Measurements from ENCODE around the gene DIP2B.
"Not testable (repeated sequence)": the region's sequence is repeated elsewhere in the genome, so short reads cannot be mapped to it uniquely, and the experiment has no call there.

DIP2B gene

DNA sequence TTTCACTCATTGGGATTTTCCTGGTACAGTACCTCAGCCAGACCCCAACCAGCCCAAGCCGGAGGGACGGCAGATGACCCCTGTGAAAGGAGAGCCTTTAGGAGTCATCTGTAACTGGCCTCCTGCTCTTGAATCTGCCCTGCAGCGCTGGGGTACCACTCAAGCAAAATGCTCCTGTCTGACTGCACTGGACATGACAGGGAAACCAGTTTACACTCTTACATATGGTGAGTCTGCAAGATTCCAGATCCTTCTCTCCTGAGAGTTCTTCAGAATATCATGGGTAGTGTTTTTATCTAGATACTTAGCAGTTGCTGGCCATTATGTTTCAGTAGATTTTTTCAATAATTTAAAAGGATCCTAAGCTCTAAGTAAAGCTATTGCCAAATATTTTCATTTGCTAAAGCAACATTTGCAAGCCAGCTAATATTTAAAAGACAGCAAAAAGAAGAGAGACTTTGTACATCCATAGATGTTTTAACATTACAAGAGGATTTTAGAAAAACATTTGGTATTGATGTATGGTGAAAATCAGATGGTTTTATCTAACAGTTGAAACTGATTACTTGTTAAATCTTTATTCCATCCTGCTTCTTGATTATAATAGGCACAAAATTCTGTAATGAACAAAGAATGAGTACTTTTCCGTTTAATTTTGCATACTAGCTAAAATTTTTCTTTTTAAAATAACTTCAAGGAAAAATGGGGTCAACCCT, 174.0 kb downstream of the DIP2B start:
- no peak for DNase-seq (ENCODE audit: low spot score)

DNA sequence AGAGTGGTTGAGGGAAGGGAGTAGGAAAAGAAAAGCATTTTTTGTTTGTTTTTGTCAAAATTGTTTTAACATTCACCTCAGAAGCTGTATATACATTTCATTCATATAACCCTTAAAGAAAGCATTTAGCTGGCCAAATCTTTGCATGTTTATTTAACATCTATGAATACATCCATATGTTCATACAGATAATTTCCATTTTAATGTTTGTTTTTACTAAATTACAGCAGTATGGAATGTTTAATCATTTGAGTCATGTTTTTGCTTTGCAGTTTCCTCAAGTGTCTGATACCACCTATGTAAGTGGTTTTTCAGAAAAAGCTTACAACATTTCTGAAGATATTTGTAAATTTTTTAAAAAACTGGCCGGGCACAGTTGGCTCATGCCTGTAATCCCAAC, 174.8 kb downstream of the DIP2B start:
- no peak for DNase-seq (ENCODE audit: low spot score)

- DNase-seq (ENCODE audit: low spot score), result not testable (repeated sequence)
Observed at GRCh38 chr12:50681064-50681463, 176.3 kb downstream of the DIP2B start.

DNA sequence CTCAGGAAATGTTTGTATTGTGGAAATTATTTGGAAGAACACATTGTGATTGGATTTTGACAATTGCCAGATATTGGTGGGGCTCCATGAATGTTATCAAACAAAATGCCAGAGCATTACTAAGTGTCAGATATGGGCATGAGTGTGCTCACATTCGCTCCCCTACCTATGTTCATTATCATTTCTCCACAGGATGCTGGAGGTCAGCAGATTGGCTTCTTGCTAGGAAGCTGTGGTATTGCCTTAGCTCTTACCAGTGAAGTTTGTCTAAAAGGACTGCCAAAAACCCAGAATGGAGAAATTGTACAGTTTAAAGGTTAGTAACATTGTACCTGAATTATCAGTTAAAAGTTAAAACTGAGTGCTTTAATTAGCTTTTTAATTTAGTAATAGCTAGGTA, 180.9 kb downstream of the DIP2B start:
- no peak for DNase-seq (ENCODE audit: low spot score)

GRCh38 chr12:50686406-50686805, 181.6 kb downstream of the DIP2B start:
- no peak for DNase-seq (ENCODE audit: low spot score)

- no peak for DNase-seq (ENCODE audit: low spot score)
Observed at GRCh38 chr12:50686976-50687375, 182.2 kb downstream of the DIP2B start.

DNA sequence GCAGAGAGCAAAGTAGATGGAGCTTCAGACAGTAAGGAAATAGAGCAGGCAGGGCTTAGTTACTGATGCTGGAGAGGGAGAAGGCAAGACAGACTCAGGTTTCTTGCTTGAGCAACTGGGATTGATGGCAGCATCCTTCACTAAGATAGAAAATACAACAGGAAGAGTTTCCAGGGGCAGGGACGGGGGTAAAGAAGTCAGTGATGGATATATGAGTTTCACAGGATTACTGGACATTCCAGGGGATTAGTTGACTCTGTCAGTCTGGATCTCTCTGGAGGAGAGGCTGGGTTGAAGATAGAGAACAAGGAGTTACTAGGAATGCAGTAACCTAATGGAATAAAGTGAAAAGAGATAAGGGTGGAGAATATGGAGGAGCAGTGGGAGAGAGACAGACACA, 184.7 kb downstream of the DIP2B start:
- DNase-seq (ENCODE audit: low spot score), result no peak

DNA sequence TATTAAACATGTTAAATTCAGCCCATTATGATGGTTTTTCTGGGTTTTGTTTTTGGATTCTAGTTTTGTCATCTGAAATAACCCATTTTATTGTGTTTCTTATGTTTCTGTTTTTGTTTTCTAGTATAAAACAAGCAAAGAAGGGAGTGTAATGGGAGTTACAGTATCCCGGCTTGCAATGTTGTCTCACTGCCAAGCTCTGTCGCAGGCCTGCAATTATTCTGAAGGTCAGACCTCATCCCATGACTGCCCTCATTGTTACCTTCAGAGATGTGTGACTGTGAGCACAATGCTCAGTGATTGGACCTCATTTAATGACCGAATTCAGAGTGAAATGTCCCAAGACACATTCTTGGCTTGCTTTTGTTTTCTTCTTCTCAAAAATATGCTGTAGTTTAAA, 186.1 kb downstream of the DIP2B start:
- DNase-seq (ENCODE audit: low spot score), result peak; percentile 85

DNA sequence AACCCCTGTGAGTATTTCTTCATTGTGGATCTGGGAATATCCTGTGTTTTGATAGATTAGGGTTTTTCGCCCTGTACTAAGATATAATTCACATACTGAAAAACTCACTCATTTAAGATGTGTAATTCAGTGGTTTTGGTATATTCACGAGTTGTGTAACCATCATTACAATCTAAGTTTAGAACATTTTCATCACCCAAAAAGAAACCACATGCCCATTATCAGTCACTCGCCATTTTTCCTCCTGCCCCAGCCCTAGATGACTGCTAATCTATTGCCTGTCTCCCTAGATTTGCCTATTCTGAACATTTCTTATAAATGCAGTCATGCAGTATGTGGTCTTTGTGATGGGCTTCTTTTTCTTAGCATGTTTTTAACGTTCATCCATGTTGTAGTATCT, 191.2 kb downstream of the DIP2B start:
- no peak for DNase-seq (ENCODE audit: low spot score)

- DNase-seq (ENCODE audit: low spot score), result no peak
Observed at GRCh38 chr12:50696931-50697330, 192.1 kb downstream of the DIP2B start.

GRCh38 chr12:50699154-50699553, 194.4 kb downstream of the DIP2B start:
- no peak for DNase-seq (ENCODE audit: low spot score)

GRCh38 chr12:50699940-50700339, 195.2 kb downstream of the DIP2B start:
- peak; percentile 42 for DNase-seq (ENCODE audit: low spot score)

DNA sequence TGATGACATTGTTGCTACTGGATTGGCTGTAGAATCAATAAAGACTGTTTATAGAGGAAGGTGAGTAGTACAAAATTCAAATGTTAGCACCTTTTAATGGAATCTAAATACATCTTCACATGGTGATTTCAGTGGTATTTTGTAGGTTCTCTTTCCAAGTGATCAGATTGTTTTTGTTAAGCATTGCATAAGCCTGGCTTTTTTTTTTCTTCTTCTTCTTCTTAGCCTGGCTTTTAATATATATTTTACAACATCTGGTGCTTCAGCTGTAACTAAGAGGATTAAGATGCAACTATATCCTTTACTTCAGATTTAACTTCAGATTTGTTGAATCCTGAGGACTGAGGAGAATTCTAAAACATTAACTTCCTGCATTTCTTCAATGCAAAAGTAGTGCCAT, 201.8 kb downstream of the DIP2B start:
- no peak for DNase-seq (ENCODE audit: low spot score)

DNA sequence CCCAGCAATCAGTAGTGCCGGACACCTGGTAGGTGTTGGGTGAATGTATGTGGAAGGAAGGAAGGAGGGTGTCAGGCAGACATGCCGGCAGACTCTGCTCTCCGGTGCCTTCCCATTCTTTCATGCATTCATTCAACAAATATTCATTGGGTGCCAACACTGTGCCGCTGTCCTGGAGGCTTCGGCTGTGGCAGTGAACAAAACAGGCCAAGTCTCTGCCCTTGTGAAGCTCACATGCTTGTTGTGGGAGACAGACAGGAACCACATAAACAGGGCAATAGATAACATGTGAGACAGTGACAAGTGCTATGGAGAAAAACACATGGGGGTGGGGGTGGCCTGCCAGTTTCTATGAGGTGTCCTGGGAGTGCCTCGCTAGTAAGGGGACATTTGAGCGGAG, 202.6 kb downstream of the DIP2B start:
- no peak for DNase-seq (ENCODE audit: low spot score)

DNA sequence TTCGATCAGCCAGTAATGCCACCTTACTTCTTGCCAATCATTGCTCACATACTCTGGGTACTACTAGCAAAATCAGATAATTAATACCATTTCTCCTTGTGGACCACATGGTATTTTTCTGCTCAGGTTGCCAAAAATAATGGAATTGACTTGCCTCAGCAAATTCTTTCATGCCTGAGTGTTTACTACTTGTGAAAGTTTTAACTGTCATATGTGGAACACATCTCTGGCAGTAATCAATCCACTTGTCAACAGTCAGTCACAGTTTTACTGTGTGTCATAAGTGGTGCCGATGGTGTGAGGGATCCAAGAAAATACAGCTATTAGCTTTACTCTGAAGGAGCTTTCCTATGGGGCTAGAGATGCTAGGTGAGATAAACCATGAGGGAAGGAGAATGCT, 203.8 kb downstream of the DIP2B start:
- DNase-seq (ENCODE audit: low spot score), result no peak

DNA sequence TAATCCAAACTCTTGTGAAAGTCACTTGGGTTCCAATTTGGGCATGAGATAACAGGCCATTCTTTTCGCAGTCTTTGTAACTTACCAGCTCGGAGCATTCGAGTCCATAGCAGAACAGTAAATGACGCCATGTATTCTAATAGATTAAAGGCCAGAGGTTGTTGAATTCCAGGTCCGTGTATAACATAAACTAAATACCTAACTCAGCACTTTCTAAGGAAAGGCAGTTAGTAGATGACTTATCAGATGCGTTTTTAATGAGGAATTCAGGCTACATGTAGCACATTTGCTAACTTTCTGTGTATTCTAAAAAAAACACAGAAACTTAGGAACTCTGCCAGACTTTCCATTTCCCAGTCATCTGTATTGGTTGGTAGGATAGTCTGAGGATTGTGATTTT, 206.3 kb downstream of the DIP2B start:
- no peak for DNase-seq (ENCODE audit: low spot score)

DNA sequence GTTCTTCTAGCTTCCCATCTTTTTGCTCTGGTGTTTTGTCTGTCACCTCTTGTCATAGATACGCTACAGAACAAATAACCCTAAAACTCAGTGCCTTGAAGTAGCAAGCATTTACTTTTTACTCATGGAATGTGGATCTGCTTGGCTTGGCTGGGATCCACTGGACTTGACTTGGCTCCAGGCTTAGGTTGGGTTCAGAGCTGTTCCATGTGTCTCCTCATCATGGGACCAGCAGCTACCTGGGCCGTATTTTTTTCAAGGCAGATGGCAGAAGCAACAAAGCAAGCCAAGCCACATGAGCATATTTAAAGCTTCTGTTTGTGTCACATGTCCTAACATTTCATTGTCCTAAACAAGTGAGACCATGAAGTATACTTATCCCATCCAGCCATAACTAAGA, 210.4 kb downstream of the DIP2B start:
- DNase-seq (ENCODE audit: low spot score), result no peak

- DNase-seq (ENCODE audit: low spot score), result no peak
Observed at GRCh38 chr12:50718760-50719159, 214.0 kb downstream of the DIP2B start.

GRCh38 chr12:50720085-50720484, 215.3 kb downstream of the DIP2B start:
- DNase-seq (ENCODE audit: low spot score), result no peak

DNA sequence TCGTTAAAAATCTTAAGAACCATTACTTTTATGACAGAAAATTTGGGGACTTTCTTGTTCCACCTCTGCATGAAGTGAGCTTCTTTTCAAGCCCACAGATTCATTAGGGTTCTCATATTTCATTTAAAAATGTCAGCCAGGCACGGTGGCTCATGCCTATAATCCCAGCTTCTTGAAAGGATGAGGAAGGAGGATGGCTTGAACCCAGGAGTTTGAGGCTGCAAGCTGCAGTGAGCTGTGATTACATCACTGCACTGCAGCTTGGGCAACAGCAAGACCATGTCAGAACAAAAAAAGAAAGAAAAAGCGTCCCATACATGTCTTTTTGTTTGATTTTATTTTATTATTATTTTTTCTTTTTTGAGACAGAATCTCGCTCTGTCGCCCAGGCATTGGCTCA, 215.7 kb downstream of the DIP2B start:
- no peak for DNase-seq (ENCODE audit: low spot score)

DNA sequence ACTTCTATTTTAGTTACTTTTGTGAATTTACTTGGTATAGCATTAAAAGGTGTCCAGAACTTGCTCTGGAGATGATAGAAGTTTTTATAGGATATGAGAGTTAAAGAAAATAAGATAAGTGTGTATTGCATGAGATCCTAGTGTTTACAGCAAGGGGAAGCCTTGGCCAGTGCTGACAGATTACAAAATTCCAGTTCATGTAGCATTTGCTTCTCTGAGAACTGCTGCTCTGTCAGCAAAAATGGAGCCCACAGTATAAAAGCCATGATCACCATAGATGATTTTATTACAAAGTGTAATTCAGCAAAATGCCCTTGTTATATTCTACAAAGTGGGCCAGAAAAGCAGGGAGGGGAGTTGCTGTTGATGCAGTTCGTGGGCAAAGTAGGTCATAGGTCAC, 219.1 kb downstream of the DIP2B start:
- no peak for DNase-seq (ENCODE audit: low spot score)

GRCh38 chr12:50725011-50725942, 220.5 kb downstream of the DIP2B start:
- DNase-seq (ENCODE audit: low spot score), result peak; percentile 50

DNA sequence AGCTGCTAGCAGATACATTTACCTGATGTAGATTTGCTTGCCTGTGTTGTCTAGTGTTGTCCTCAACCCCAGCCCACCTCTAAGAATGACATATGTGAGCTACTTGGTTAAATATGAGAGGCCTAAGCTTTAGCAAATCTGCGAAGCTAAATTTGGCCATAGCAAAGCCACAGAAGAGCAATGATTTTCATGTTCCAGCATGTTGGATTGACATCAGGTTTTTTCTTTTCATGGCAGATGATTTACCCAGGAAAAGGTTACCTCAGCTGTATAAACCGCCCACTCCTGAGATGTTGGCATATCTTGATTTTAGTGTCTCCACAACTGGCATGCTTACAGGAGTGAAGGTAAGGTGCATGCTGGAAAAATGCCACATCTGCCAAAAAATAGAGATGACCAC, 222.7 kb downstream of the DIP2B start:
- no peak for DNase-seq (ENCODE audit: low spot score)
